Type B pancreatic cell (in vitro differentiated cells): ENCODE results near the gene UBA5. TPM values are rescaled to one million over a fixed set of nuclear protein-coding genes. Genes with fewer than 3 reads are reported as not detected.

Experiments
- DNase-seq: peaks from one replicate; pipeline ENCODE4 v3.0.0; 2021; ENCODE audit warnings: mixed read lengths; ENCODE audit not compliant: unreplicated experiment; ENCODE audit errors: extremely low spot score
- H3K27ac Mint-ChIP-seq: 2 replicates; pipeline ENCODE4 v1.8.0; 2021; ENCODE audit warnings: mild to moderate bottlenecking, mixed read lengths
- H3K27me3 Mint-ChIP-seq: 2 replicates; pipeline ENCODE4 v1.8.0; 2021; ENCODE audit warnings: mixed read lengths
- H3K36me3 Mint-ChIP-seq: 2 replicates; pipeline ENCODE4 v1.8.0; 2021; ENCODE audit warnings: mixed read lengths
- H3K4me1 Mint-ChIP-seq: one replicate; pipeline ENCODE4 v1.8.0; 2021; ENCODE audit warnings: mixed read lengths; ENCODE audit not compliant: unreplicated experiment
- H3K4me3 Mint-ChIP-seq: 2 replicates; pipeline ENCODE4 v1.8.0; 2021; ENCODE audit warnings: mild to moderate bottlenecking, mixed read lengths
- H3K9me3 Mint-ChIP-seq: 2 replicates; pipeline ENCODE4 v1.8.0; 2021; ENCODE audit warnings: mixed read lengths
- total RNA-seq: library from RNA; stranded (reverse); gene quantifications from 2 replicates; pipeline ENCODE4 v1.2.1, GENCODE V29; 2021; ENCODE audit warnings: low replicate concordance
- TF ChIP-seq, protein P1 (sequence below): fragments of 200-600 bp; sonication (generic); conservative IDR thresholded peaks from 2 replicates; pipeline ENCODE4 v1.5.0; 2021; ENCODE audit warnings: antibody characterized with exemption, mild to moderate bottlenecking

The UBA5 gene
- total RNA-seq, 1 donor from 2014 or later = 40.6 TPM

DNA sequence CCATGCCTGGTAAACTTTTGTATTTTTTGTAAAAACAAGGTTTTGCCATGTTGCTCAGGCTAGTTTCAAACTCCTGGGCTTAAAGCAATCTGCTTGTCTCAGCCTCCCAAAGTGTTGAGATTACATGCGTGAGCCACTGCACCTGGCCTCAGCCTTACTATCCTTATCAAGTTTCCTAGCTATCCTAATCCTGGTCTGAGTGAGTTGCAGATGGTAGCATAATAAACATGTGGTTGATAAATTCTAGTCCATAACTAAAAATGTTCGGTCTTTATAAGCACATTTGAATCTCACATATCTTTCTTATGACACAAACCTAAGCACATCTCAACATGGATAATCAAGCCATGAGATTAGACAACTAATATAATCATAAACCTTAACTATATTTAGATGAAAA is 43.6 kb downstream of the UBA5 start:
- H3K36me3 Mint-ChIP-seq = peaks cover 34% of the 10 kb centered on the region

DNA sequence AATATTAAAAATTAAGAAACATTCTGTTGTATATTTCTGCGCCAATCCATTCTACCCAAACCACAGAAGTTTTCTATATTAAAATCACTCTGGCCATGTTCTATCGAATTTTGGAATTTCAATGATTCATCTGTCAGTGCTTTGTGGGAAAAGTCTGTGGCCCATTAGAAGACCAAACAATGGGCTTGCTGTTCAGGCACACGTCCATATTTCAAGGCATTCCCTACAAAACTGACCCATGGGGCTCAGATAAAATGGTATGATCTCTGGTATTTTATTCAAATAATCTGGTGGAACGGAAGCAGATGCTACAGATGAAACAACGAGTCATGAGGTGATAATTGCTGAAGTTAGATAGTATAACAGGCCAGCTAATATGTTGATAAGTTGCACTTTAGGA is 49.6 kb downstream of the UBA5 start:
- TF ChIP-seq, protein P1, sequence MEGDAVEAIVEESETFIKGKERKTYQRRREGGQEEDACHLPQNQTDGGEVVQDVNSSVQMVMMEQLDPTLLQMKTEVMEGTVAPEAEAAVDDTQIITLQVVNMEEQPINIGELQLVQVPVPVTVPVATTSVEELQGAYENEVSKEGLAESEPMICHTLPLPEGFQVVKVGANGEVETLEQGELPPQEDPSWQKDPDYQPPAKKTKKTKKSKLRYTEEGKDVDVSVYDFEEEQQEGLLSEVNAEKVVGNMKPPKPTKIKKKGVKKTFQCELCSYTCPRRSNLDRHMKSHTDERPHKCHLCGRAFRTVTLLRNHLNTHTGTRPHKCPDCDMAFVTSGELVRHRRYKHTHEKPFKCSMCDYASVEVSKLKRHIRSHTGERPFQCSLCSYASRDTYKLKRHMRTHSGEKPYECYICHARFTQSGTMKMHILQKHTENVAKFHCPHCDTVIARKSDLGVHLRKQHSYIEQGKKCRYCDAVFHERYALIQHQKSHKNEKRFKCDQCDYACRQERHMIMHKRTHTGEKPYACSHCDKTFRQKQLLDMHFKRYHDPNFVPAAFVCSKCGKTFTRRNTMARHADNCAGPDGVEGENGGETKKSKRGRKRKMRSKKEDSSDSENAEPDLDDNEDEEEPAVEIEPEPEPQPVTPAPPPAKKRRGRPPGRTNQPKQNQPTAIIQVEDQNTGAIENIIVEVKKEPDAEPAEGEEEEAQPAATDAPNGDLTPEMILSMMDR = no peak
- Mint-ChIP-seq H3K27ac (no peak overlapping the region), H3K4me1 (no peaks in the 10 kb centered on the region), H3K4me3 (no peak overlapping the region), H3K27me3 (no peaks in the 10 kb centered on the region), H3K36me3 (peaks cover 33% of the 10 kb centered on the region), H3K9me3 (no peaks in the 10 kb centered on the region)
- no peak for DNase-seq

More for the DNA sequence above, 43.6 kb downstream of the UBA5 start:
- DNase-seq = no peak
- Mint-ChIP-seq H3K4me1 (no peaks in the 10 kb centered on the region), H3K27ac (no peak overlapping the region), H3K4me3 (no peak overlapping the region), H3K9me3 (no peaks in the 10 kb centered on the region), H3K27me3 (no peaks in the 10 kb centered on the region)
- TF ChIP-seq, protein P1 = no peak

DNA sequence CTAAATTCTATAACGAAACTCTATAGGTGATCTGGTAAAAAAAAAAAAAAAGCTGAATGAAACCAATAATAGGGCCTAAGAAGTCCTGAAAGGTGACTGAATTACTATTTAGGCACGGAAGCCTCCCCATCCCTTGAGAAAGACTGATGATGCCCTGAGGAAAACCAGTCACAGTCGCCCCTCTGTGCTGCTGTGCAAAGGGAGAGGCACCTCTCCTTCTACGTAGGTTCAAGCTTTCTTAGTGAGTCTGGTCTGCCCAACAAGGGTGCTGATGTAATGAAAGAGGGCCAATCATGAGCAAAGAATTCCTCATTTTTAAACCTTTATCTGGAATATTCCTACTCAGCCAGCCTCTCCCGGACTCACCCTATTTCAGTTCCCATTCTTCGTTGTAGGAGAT is 50.2 kb downstream of the UBA5 start:
- TF ChIP-seq, protein P1 = no peak
- Mint-ChIP-seq H3K9me3 (no peaks in the 10 kb centered on the region), H3K36me3 (peaks cover 33% of the 10 kb centered on the region), H3K27me3 (no peaks in the 10 kb centered on the region), H3K4me3 (no peak overlapping the region), H3K27ac (no peak overlapping the region), H3K4me1 (no peaks in the 10 kb centered on the region)
- no peak for DNase-seq

DNA sequence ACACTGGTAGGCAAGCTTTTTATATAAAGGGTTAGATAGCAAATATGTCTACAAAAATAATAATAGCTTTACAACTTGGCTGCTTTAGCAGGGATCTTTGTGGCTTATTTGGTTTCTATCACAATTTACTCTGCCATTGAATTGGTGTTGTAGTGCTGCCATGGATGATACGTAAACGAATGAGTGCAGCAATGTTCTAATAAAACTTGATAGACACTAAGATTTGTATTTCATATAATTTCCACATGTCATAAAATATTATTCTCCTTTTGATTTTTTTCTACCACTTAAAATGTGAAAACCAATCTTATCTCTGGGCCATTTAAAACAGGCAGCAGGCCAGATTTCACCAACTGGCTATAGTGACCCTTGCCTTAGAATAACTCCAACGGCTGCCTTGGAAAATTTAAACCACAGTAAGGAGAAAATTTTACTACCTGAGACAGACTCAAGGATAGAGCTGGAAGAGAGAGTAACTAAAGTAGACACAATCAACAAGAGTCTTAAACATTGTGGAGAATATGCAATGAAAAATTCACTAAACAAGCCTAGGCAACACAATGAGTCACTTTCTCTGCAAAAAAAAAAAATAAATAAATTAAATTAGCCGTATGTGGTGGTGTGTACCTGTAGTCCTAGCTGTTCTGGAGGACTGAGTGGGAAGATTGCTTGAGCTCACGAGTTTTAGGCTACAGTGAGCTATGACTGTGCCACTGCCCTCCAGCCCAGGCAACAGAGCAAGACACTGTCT is 54.0 kb downstream of the UBA5 start:
- TF ChIP-seq, protein P1 = no peak
- Mint-ChIP-seq H3K36me3 (peaks cover 27% of the 10 kb centered on the region), H3K4me3 (no peak overlapping the region), H3K27me3 (no peaks in the 10 kb centered on the region), H3K4me1 (peaks cover 5% of the 10 kb centered on the region), H3K27ac (no peak overlapping the region), H3K9me3 (no peaks in the 10 kb centered on the region)
- no peak for DNase-seq

DNA sequence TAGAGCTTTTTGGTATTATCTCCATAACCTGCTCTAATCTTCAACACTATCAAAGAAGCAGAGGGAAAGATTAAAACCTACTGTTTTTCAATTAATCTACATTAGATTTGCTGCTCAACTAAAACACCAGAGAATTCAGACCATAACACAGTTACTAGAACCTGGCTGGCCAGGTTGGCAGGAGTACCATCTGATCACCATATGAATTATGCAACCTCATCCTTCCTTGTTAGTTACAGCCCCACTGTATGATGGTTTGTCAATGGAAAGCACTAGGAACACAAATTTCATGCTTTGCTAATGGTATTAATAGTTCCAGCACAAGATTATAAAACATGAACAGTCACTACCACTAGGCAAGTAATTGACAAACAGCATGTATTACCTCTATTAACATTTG is 56.2 kb downstream of the UBA5 start:
- H3K27ac Mint-ChIP-seq = no peak overlapping the region
- H3K9me3 Mint-ChIP-seq = no peaks in the 10 kb centered on the region
- H3K36me3 Mint-ChIP-seq = peaks cover 23% of the 10 kb centered on the region
- no peak for DNase-seq
- no peak overlapping the region for H3K4me3 Mint-ChIP-seq
- H3K27me3 Mint-ChIP-seq = no peaks in the 10 kb centered on the region
- TF ChIP-seq, protein P1 = no peak
- H3K4me1 Mint-ChIP-seq = peaks cover 12% of the 10 kb centered on the region
